A673 (cell line): ENCODE data around the gene NTRK3. TPM values are rescaled to one million over a fixed set of nuclear protein-coding genes. Genes with fewer than 3 reads are reported as not detected.

Experiments
- BruUV-seq: library from RNA; stranded (reverse); fragments of 400-500 nt; replicated peaks from 2 replicates; lab custom pipeline; 2021; lab: Mats Ljungman, UMichigan
- CTCF ChIA-PET: fragments of 300-600 bp; sonication (Branson Sonifier 250); formaldehyde crosslinking; loops from one replicate; lab custom pipeline; 2022; ENCODE audit warnings: antibody characterized with exemption; lab: Charles Lee
- POLR2A ChIA-PET: fragments of 300-600 bp; sonication (Branson Sonifier 250); formaldehyde crosslinking; loops from one replicate; lab custom pipeline; 2022; ENCODE audit warnings: antibody characterized with exemption; ENCODE audit not compliant: low non-redundant PET; lab: Charles Lee
- DNase-seq: peaks from one replicate; pipeline ENCODE4 v3.0.0-alpha.2; 2015; ENCODE audit warnings: low spot score
- H3K27ac ChIP-seq: fragments of 200-600 bp; sonication (generic); 2 replicates; pipeline ENCODE4 v1.5.1; 2016; ENCODE audit warnings: mixed run types, low read depth, mild to moderate bottlenecking, mixed read lengths, antibody characterized with exemption, low read length; ENCODE audit not compliant: poor library complexity, severe bottlenecking
- H3K27me3 ChIP-seq: fragments of 200-600 bp; sonication (generic); replicated peaks from 2 replicates; pipeline ENCODE4 v1.6.1; 2017; ENCODE audit warnings: mixed run types, low read depth, mild to moderate bottlenecking, mixed read lengths, antibody characterized with exemption, low read length; ENCODE audit not compliant: insufficient read depth, poor library complexity
- H3K36me3 ChIP-seq: fragments of 200-600 bp; sonication (generic); 2 replicates; pipeline ENCODE4 v1.6.1; 2016; ENCODE audit warnings: mixed run types, mild to moderate bottlenecking, mixed read lengths, antibody characterized with exemption, low read length; ENCODE audit not compliant: insufficient read depth, poor library complexity, severe bottlenecking
- H3K4me1 ChIP-seq: fragments of 200-600 bp; sonication (generic); 2 replicates; pipeline ENCODE4 v1.6.1; 2017; ENCODE audit warnings: mixed run types, mild to moderate bottlenecking, mixed read lengths, antibody characterized with exemption, low read length; ENCODE audit not compliant: insufficient read depth, poor library complexity, severe bottlenecking
- H3K4me3 ChIP-seq: fragments of 200-600 bp; sonication (generic); 2 replicates; pipeline ENCODE4 v1.5.1; 2016; ENCODE audit warnings: low read depth, mixed run types, mild to moderate bottlenecking, mixed read lengths, low read length; ENCODE audit not compliant: poor library complexity, severe bottlenecking
- H3K9me3 ChIP-seq: fragments of 200-600 bp; sonication (generic); 2 replicates; pipeline ENCODE4 v1.6.1; 2016; ENCODE audit warnings: mixed run types, low read depth, mild to moderate bottlenecking, mixed read lengths, antibody characterized with exemption, low read length; ENCODE audit not compliant: poor library complexity, severe bottlenecking
- CTCF ChIP-seq: fragments of 300-800, 200-600 bp; sonication (generic); conservative IDR thresholded peaks from 2 replicates; pipeline ENCODE4 v1.5.1; 2017; ENCODE audit warnings: low read depth, mild to moderate bottlenecking, antibody characterized with exemption, low read length, moderate library complexity, mixed read lengths
- EZH2 ChIP-seq: fragments of 200-600 bp; sonication (generic); IDR thresholded peaks from 2 replicates; pipeline ENCODE4 v1.6.1; 2017; ENCODE audit warnings: borderline replicate concordance, low read depth, mild to moderate bottlenecking, mixed read lengths, antibody characterized with exemption, low read length; ENCODE audit not compliant: poor library complexity, severe bottlenecking
- intact Hi-C: fragments of 100-400 bp; cut with micrococcal nuclease; formaldehyde crosslinking; loops from one replicate; pipeline ENCODE4 v1.10.0; 2022; ENCODE audit not compliant: unreplicated experiment
- total RNA-seq: library from RNA; stranded (reverse); gene quantifications from 2 replicates; pipeline ENCODE4 v1.2.3, GENCODE V29; 2021

NTRK3 gene
- total RNA-seq, 1 experiment from 2014 or later, result not detected

GRCh38 chr15:88301311-88301710 lies 44.8 kb upstream of the NTRK3 start:
- ChIA-PET CTCF (no interaction called here), POLR2A (no interaction called here)
- no TSS peak for BruUV-seq

GRCh38 chr15:88300861-88301260 lies 44.3 kb upstream of the NTRK3 start:
- Histone ChIP-seq H3K27ac (no peak overlapping the region), H3K36me3 (no peaks in the 10 kb centered on the region), H3K4me1 (no peaks in the 10 kb centered on the region), H3K9me3 (no peaks in the 10 kb centered on the region), H3K4me3 (no peak overlapping the region), H3K27me3 (peaks cover 33% of the 10 kb centered on the region)
- DNase-seq, result no peak
- POLR2A ChIA-PET, result no interaction called here
- intact Hi-C loops, result no loop called here
- CTCF ChIA-PET, result no interaction called here
- BruUV-seq, result no TSS peak
- TF ChIP-seq EZH2 (no peak), CTCF (no peak)

More at GRCh38 chr15:88301311-88301710, 44.8 kb upstream of the NTRK3 start:
- Histone ChIP-seq H3K9me3 (no peaks in the 10 kb centered on the region), H3K36me3 (no peaks in the 10 kb centered on the region), H3K27me3 (peaks cover 29% of the 10 kb centered on the region), H3K4me3 (no peak overlapping the region), H3K27ac (no peak overlapping the region), H3K4me1 (no peaks in the 10 kb centered on the region)
- no peak for DNase-seq
- no peak for TF ChIP-seq CTCF
- intact Hi-C loops, result no loop called here

GRCh38 chr15:88300089-88300488 lies 43.5 kb upstream of the NTRK3 start:
- H3K36me3 ChIP-seq, result no peaks in the 10 kb centered on the region
- intact Hi-C loops, result no loop called here
- H3K27me3 ChIP-seq, result peaks cover 40% of the 10 kb centered on the region
- no peaks in the 10 kb centered on the region for H3K4me1 ChIP-seq
- DNase-seq, result no peak
- H3K4me3 ChIP-seq, result no peak overlapping the region
- H3K9me3 ChIP-seq, result no peaks in the 10 kb centered on the region
- no TSS peak for BruUV-seq
- TF ChIP-seq EZH2, result no peak
- TF ChIP-seq CTCF, result no peak
- POLR2A ChIA-PET, result no interaction called here
- CTCF ChIA-PET, result no interaction called here
- H3K27ac ChIP-seq, result no peak overlapping the region
